ENCODE measurements around the gene KRT86.

KRT86 gene

GRCh38 chr12:52291267-52291935, 17.0 kb downstream of the KRT86 start, which contains the start of gene KRT81:
Gene KRT81 (minus strand): TSS chr12:52291534. CDS start chr12:52291465, 69 bp downstream.
- no peak for DNase-seq (ENCODE audit: low read depth)
- H3K4me3 ChIP-seq (ENCODE audit: low read depth, low read length), result no peak within 1 kb of the TSS
- TF ChIP-seq CTCF (IDR thresholded peaks at IDR 0.05; ENCODE audit: insufficient read depth, low read depth, low read length, missing control alignments), result no peak

- H3K4me3 ChIP-seq (ENCODE audit: low read depth, low read length), result no peak overlapping the region
- no peak for TF ChIP-seq CTCF (IDR thresholded peaks at IDR 0.05; ENCODE audit: insufficient read depth, low read depth, low read length, missing control alignments)
- DNase-seq (ENCODE audit: low read depth), result no peak
Observed at GRCh38 chr12:52293926-52294325, 19.5 kb downstream of the KRT86 start.

- TF ChIP-seq CTCF (IDR thresholded peaks at IDR 0.05; ENCODE audit: insufficient read depth, low read depth, low read length, missing control alignments), result no peak
Observed at GRCh38 chr12:52294803-52295202, 20.4 kb downstream of the KRT86 start.

GRCh38 chr12:52295663-52296062, 21.2 kb downstream of the KRT86 start:
- DNase-seq (ENCODE audit: low read depth), result no peak
- no peak overlapping the region for H3K4me3 ChIP-seq (ENCODE audit: low read depth, low read length)
- no peak for TF ChIP-seq CTCF (IDR thresholded peaks at IDR 0.05; ENCODE audit: insufficient read depth, low read depth, low read length, missing control alignments)

More at GRCh38 chr12:52294803-52295202, 20.4 kb downstream of the KRT86 start:
- no peak overlapping the region for H3K4me3 ChIP-seq (ENCODE audit: low read depth, low read length)
- no peak for DNase-seq (ENCODE audit: low read depth)

GRCh38 chr12:52296572-52297215, 22.2 kb downstream of the KRT86 start:
- H3K4me3 ChIP-seq (ENCODE audit: low read depth, low read length), result no peak overlapping the region
- no peak for DNase-seq (ENCODE audit: low read depth)
- TF ChIP-seq CTCF (IDR thresholded peaks at IDR 0.05; ENCODE audit: insufficient read depth, low read depth, low read length, missing control alignments), result no peak

GRCh38 chr12:52298677-52299190, 24.3 kb downstream of the KRT86 start:
- no peak overlapping the region for H3K4me3 ChIP-seq (ENCODE audit: low read depth, low read length)
- no peak for TF ChIP-seq CTCF (IDR thresholded peaks at IDR 0.05; ENCODE audit: insufficient read depth, low read depth, low read length, missing control alignments)
- no peak for DNase-seq (ENCODE audit: low read depth)
